ENCODE results near the gene SCARB1.

Gene SCARB1

GRCh38 chr12:124837958-124838803 lies 25.5 kb downstream of the SCARB1 start:
- DNase-seq: no peak

GRCh38 chr12:124837249-124837897 lies 26.3 kb downstream of the SCARB1 start:
- no peak for DNase-seq

- DNase-seq: no peak
Observed at GRCh38 chr12:124836759-124837158, 26.9 kb downstream of the SCARB1 start.

GRCh38 chr12:124835656-124836410 lies 27.8 kb downstream of the SCARB1 start:
- no peak for DNase-seq

GRCh38 chr12:124834822-124835221 lies 28.8 kb downstream of the SCARB1 start:
- no peak for DNase-seq

GRCh38 chr12:124833693-124834122 lies 30.0 kb downstream of the SCARB1 start:
- no peak for DNase-seq

GRCh38 chr12:124832856-124833255 lies 30.8 kb downstream of the SCARB1 start:
- DNase-seq: no peak

- DNase-seq: no peak
Observed at GRCh38 chr12:124831590-124831989, 32.1 kb downstream of the SCARB1 start.

GRCh38 chr12:124830306-124830705 lies 33.4 kb downstream of the SCARB1 start:
- no peak for DNase-seq

GRCh38 chr12:124829708-124830304 lies 33.9 kb downstream of the SCARB1 start:
- DNase-seq: no peak

- no peak for DNase-seq
Observed at GRCh38 chr12:124829008-124829707, 34.5 kb downstream of the SCARB1 start.

- DNase-seq: no peak
Observed at GRCh38 chr12:124828264-124829007, 35.2 kb downstream of the SCARB1 start.

GRCh38 chr12:124827588-124828184 lies 36.0 kb downstream of the SCARB1 start:
- DNase-seq: no peak

- no peak for DNase-seq
Observed at GRCh38 chr12:124824195-124824594, 39.5 kb downstream of the SCARB1 start.

- no peak for DNase-seq
Observed at GRCh38 chr12:124823272-124823970, 40.2 kb downstream of the SCARB1 start.

GRCh38 chr12:124822218-124822617 lies 41.4 kb downstream of the SCARB1 start:
- DNase-seq: no peak

GRCh38 chr12:124821252-124822200 lies 42.1 kb downstream of the SCARB1 start:
- no peak for DNase-seq

GRCh38 chr12:124820199-124820598 lies 43.5 kb downstream of the SCARB1 start:
- DNase-seq: no peak

- DNase-seq: no peak
Observed at GRCh38 chr12:124819525-124819924, 44.1 kb downstream of the SCARB1 start.

Data from activated CD8-positive, alpha-beta memory T cell treated with anti-CD3 and anti-CD28 coated beads, Interleukin-2, amount 50 U/mL, for 4 hours (primary cell).